DND-41 (cell line): ENCODE data around the gene PMEPA1.

Experiments
- ATAC-seq: fragments of 200-7000 bp; cut with Tn5 transposase; 3 replicates; pipeline ENCODE4 v1.9.1; 2021; ENCODE audit warnings: low read depth; ENCODE audit not compliant: insufficient read depth
- DNase-seq: peaks from one replicate; pipeline ENCODE4 v3.0.0-alpha.2; 2020
- H2AFZ ChIP-seq: 2 replicates; pipeline ENCODE4 v1.6.0; 2012; ENCODE audit warnings: low read depth, low read length
- H3K27ac ChIP-seq: 2 replicates; pipeline ENCODE4 v1.5.1; 2012; ENCODE audit warnings: low read length, inconsistent platforms
- H3K27me3 ChIP-seq: fragments of 200-600 bp; sonication (generic); 2 replicates; pipeline ENCODE4 v1.6.0; 2012; ENCODE audit warnings: low read length, mild to moderate bottlenecking, inconsistent platforms; ENCODE audit not compliant: insufficient read depth, poor library complexity
- H3K36me3 ChIP-seq: 2 replicates; pipeline ENCODE4 v1.5.1; 2012; ENCODE audit warnings: low read length, inconsistent platforms; ENCODE audit not compliant: insufficient read depth
- H3K4me1 ChIP-seq: 2 replicates; pipeline ENCODE4 v1.5.1; 2012; ENCODE audit warnings: mild to moderate bottlenecking, low read length; ENCODE audit not compliant: insufficient read depth
- H3K4me2 ChIP-seq: 2 replicates; pipeline ENCODE4 v1.6.0; 2012; ENCODE audit warnings: mild to moderate bottlenecking, moderate library complexity, low read length, inconsistent platforms; ENCODE audit not compliant: insufficient read depth
- H3K4me3 ChIP-seq, 2 experiments: fragments of 200-600 bp in 1 of 2; shearing (Covaris generic) in 1 of 2; 2 replicates each; pipeline ENCODE4 v1.5.1; 2012 to 2016; ENCODE audit warnings: inconsistent platforms in 2 of 2, low read length in 2 of 2, mild to moderate bottlenecking in 2 of 2, low read depth in 1 of 2, moderate library complexity in 1 of 2
- H3K79me2 ChIP-seq: 2 replicates; pipeline ENCODE4 v1.6.0; 2012; ENCODE audit warnings: low read length, inconsistent platforms; ENCODE audit not compliant: insufficient read depth
- H3K9ac ChIP-seq: 2 replicates; pipeline ENCODE4 v1.6.0; 2012; ENCODE audit warnings: low read depth, mild to moderate bottlenecking, inconsistent platforms, low read length, moderate library complexity
- H3K9me3 ChIP-seq: 2 replicates; pipeline ENCODE4 v1.5.1; 2012; ENCODE audit warnings: low read length, moderate library complexity, mild to moderate bottlenecking, inconsistent platforms; ENCODE audit not compliant: insufficient read depth, severe bottlenecking
- H4K20me1 ChIP-seq: 2 replicates; pipeline ENCODE4 v1.6.0; 2012; ENCODE audit warnings: low read length; ENCODE audit not compliant: insufficient read depth
- EZH2 ChIP-seq: IDR thresholded peaks from 3 replicates; pipeline ENCODE4 v1.6.1; 2012; ENCODE audit warnings: borderline replicate concordance, low read depth, mild to moderate bottlenecking, moderate library complexity, low read length, inconsistent platforms; ENCODE audit not compliant: severe bottlenecking
- TF ChIP-seq, protein P1 (sequence below): IDR thresholded peaks from 2 replicates; pipeline ENCODE4 v1.5.1; 2012; ENCODE audit warnings: borderline replicate concordance, low read length, moderate library complexity, mild to moderate bottlenecking; ENCODE audit not compliant: poor library complexity, severe bottlenecking; ENCODE audit errors: extremely low read depth

PMEPA1 gene

DNA sequence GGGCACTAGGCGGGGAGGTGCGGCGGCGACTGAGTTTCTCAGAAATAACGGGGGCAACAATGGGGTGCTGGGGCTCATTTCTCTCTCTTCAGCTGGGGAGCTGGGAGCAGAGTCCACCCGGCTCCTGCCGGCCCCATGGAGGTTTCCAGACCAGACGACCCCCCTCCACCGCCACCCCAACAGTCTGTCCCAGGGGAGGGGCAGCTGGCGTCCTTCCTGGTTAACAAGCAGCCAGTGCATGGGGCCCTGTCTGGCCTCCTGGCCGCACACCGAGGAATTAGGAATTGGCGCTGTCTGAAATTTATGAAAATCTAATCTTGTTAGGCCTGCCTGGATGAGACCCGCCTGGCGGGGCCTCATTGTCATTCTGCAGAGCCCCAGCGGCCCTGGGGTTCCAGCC lies 42.4 kb downstream of the PMEPA1 start:
- Histone ChIP-seq H3K4me2 (no peak overlapping the region), H3K4me1 (no peaks in the 10 kb centered on the region), H3K27ac (no peak overlapping the region), H4K20me1 (peaks cover 9% of the 10 kb centered on the region), H3K4me3 (no peak overlapping the region), H3K79me2 (no peaks in the 10 kb centered on the region), H3K9ac (no peak overlapping the region), H3K36me3 (no peaks in the 10 kb centered on the region), H3K27me3 (peaks cover 6% of the 10 kb centered on the region), H3K9me3 (no peaks in the 10 kb centered on the region), H2AFZ (no peak overlapping the region)
- no peak for ATAC-seq
- TF ChIP-seq, protein P1, sequence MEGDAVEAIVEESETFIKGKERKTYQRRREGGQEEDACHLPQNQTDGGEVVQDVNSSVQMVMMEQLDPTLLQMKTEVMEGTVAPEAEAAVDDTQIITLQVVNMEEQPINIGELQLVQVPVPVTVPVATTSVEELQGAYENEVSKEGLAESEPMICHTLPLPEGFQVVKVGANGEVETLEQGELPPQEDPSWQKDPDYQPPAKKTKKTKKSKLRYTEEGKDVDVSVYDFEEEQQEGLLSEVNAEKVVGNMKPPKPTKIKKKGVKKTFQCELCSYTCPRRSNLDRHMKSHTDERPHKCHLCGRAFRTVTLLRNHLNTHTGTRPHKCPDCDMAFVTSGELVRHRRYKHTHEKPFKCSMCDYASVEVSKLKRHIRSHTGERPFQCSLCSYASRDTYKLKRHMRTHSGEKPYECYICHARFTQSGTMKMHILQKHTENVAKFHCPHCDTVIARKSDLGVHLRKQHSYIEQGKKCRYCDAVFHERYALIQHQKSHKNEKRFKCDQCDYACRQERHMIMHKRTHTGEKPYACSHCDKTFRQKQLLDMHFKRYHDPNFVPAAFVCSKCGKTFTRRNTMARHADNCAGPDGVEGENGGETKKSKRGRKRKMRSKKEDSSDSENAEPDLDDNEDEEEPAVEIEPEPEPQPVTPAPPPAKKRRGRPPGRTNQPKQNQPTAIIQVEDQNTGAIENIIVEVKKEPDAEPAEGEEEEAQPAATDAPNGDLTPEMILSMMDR = no peak
- TF ChIP-seq EZH2 = no peak
- no peak for DNase-seq

DNA sequence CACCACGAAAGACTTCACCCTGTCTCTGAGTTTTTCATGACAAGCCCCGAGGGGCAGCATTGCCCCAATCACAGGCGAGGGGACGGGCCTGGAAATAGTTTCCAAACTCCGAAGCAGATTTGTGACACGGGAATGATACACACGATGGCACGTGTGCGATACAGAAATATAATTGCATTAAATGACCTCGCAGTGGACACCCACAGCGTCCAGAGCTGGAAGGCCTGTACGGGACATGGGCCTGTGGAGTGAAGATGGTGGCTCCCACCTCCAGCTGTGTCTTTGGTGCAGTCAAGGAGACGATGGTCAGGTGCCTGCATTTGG lies 43.0 kb downstream of the PMEPA1 start:
- Histone ChIP-seq H3K27ac (no peak overlapping the region), H3K36me3 (no peaks in the 10 kb centered on the region), H3K9me3 (no peaks in the 10 kb centered on the region), H3K27me3 (peaks cover 11% of the 10 kb centered on the region), H3K4me2 (no peak overlapping the region), H4K20me1 (peaks cover 15% of the 10 kb centered on the region), H3K4me3 (no peak overlapping the region), H3K9ac (no peak overlapping the region), H3K79me2 (no peaks in the 10 kb centered on the region), H3K4me1 (no peaks in the 10 kb centered on the region), H2AFZ (no peak overlapping the region)
- no peak for ATAC-seq
- no peak for TF ChIP-seq EZH2
- no peak for DNase-seq

DNA sequence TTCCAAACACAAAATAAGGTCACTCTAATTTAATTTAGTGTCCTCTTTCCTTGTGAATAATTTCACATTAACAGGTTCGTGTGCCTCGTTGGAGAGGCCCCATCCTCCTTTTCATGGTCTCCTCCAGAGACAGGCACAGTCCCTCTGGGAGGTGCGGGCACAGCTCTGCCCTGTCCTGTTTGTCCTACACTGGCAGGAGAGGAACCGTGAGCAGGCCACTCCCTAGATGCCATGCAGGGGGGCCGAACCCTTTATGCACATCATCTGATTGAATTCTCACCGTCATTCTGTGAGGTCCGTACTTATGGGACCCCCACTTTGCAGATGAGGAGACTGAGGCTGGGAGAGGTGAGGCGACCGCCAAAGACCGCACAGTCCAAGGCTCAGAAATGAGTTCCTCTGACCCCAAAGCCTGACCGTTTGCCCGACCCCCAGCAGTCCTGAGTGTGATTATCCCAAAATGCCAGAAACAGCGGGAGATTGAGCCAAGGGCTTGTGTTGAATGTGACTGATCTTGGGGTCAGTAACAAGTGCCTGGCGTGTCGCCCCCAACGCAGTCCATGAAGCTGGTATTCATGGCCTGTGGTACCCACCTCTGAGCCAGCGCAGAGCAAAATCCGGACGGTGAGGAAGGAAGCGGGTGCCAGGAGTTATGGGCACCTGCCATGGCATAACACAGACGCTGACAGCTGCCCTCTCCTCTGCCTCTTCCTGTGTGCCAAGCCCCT lies 43.5 kb downstream of the PMEPA1 start:
- no peaks in the 10 kb centered on the region for H3K4me1 ChIP-seq
- H3K4me2 ChIP-seq = no peak overlapping the region
- H3K9me3 ChIP-seq = no peaks in the 10 kb centered on the region
- no peak for DNase-seq
- peaks cover 15% of the 10 kb centered on the region for H4K20me1 ChIP-seq
- peaks cover 11% of the 10 kb centered on the region for H3K27me3 ChIP-seq
- no peak overlapping the region for H3K27ac ChIP-seq
- ATAC-seq = no peak
- H3K9ac ChIP-seq = no peak overlapping the region
- TF ChIP-seq, protein P1 = no peak
- TF ChIP-seq EZH2 = no peak
- H3K4me3 ChIP-seq = no peak overlapping the region
- no peaks in the 10 kb centered on the region for H3K79me2 ChIP-seq
- H3K36me3 ChIP-seq = no peaks in the 10 kb centered on the region
- no peak overlapping the region for H2AFZ ChIP-seq

DNA sequence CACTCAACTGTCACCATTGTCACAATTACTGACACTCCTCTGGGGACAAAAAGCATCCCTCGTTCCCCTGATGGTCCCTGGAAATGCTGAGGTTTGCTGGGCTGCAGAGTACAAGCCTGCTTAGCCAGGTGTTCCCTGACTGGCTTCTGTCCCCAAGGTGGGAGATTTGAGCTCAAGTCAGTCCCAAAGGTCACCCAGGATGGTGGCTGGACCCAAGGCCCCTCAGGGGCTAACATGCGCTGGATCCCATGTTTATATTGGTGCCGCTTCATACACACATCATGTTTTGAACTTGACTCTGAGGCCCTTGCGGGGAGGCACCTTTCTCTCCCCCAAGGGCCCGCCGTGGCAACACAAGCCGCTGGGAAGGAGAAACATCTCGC lies 44.2 kb downstream of the PMEPA1 start:
- Histone ChIP-seq H3K27ac (no peak overlapping the region), H3K79me2 (no peaks in the 10 kb centered on the region), H2AFZ (no peak overlapping the region), H3K9ac (no peak overlapping the region), H3K4me2 (no peak overlapping the region), H3K4me3 (no peak overlapping the region), H3K27me3 (peaks cover 11% of the 10 kb centered on the region), H3K4me1 (no peaks in the 10 kb centered on the region), H3K9me3 (no peaks in the 10 kb centered on the region), H4K20me1 (peaks cover 17% of the 10 kb centered on the region), H3K36me3 (no peaks in the 10 kb centered on the region)
- TF ChIP-seq, protein P1 = no peak
- no peak for TF ChIP-seq EZH2
- no peak for DNase-seq
- ATAC-seq = no peak
